Left forelimb (tissue), 1 donor: ENCODE measurements around the gene RBM38.

ENCODE experiments used
- DNase-seq: peaks from one replicate; pipeline ENCODE4 v3.0.0-alpha.2; 2018; ENCODE audit warnings: low spot score

RBM38 gene

GRCh38 chr20:57404006-57404405, 12.8 kb downstream of the RBM38 start:
- DNase-seq = no peak

GRCh38 chr20:57404419-57405072, 13.3 kb downstream of the RBM38 start:
- no peak for DNase-seq

GRCh38 chr20:57405236-57406016, 14.2 kb downstream of the RBM38 start:
- DNase-seq = no peak

GRCh38 chr20:57407541-57407956, 16.4 kb downstream of the RBM38 start:
- no peak for DNase-seq

GRCh38 chr20:57408131-57408530, 16.9 kb downstream of the RBM38 start:
- DNase-seq = no peak

GRCh38 chr20:57408536-57409233, 17.5 kb downstream of the RBM38 start:
- no peak for DNase-seq

GRCh38 chr20:57409316-57409671, 18.1 kb downstream of the RBM38 start:
- DNase-seq = no peak

GRCh38 chr20:57409672-57410397, 18.6 kb downstream of the RBM38 start:
- DNase-seq = no peak

GRCh38 chr20:57410398-57410920, 19.3 kb downstream of the RBM38 start:
- DNase-seq = no peak

GRCh38 chr20:57410924-57411323, 19.7 kb downstream of the RBM38 start:
- no peak for DNase-seq

GRCh38 chr20:57411406-57412283, 20.4 kb downstream of the RBM38 start:
- DNase-seq = no peak

- DNase-seq = no peak
These were observed 21.3 kb downstream of the RBM38 start for GRCh38 chr20:57412347-57413029.

GRCh38 chr20:57413986-57414385, 22.8 kb downstream of the RBM38 start:
- DNase-seq = no peak

GRCh38 chr20:57414867-57415592, 23.8 kb downstream of the RBM38 start:
- DNase-seq = no peak

GRCh38 chr20:57415771-57416170, 24.6 kb downstream of the RBM38 start:
- DNase-seq = no peak

- no peak for DNase-seq
These were observed 25.3 kb downstream of the RBM38 start for GRCh38 chr20:57416296-57417022.

- DNase-seq = no peak
These were observed 26.0 kb downstream of the RBM38 start for GRCh38 chr20:57417051-57417689.
